ENCODE data around the gene SLC19A1.

Gene SLC19A1

DNA sequence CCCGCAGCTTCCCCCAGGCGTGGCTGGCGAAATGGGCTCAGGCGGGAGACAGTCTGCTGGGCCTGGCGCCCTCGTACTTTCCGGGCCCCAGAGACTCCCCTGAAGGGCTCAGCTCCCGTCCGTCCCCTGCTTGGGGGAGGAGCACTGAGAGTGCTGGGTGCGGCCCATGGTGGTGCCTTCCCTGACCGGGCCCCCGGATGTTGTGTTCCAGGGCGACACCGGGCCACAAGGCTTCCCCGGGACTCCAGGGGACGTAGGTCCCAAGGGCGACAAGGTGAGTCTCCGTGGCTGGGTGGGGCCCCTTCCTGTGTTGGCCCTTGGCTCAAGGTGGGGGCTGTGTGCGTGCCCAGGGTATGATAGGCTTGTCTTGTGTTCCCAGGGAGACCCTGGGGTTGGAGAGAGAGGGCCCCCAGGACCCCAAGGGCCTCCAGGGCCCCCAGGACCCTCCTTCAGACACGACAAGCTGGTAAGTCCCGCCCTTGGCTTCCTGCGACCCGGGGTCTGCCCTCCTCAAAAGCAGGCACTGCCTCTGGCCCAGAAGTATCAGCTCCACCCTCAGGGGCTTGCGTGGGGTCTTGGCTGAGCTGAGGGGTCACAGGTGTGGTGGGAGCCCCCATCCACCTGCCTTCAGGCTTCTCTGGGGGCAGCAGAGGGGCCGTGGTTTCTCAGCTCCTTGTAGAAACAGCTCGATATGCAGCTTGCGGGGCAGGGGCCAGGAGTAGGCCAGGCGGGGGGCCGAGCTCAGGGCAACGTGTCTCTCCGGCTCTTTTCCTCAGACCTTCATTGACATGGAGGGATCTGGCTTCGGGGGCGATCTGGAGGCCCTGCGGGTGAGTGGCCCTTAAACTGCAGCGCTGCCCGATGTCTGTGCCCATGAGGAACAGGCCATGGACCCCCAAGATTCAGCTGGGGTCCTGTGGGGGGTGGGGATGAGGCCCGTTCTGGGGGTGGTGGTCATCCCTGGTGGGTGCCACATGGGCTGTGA lies 62.3 kb downstream of the SLC19A1 start:
- H4K91ac ChIP-seq (ENCODE audit: low read length) = no peak overlapping the region
- no peak overlapping the region for H2BK120ac ChIP-seq (ENCODE audit: low read depth, low read length)
- WGBS = 97% methylated on average over 36 of the region's 37 CpGs

DNA sequence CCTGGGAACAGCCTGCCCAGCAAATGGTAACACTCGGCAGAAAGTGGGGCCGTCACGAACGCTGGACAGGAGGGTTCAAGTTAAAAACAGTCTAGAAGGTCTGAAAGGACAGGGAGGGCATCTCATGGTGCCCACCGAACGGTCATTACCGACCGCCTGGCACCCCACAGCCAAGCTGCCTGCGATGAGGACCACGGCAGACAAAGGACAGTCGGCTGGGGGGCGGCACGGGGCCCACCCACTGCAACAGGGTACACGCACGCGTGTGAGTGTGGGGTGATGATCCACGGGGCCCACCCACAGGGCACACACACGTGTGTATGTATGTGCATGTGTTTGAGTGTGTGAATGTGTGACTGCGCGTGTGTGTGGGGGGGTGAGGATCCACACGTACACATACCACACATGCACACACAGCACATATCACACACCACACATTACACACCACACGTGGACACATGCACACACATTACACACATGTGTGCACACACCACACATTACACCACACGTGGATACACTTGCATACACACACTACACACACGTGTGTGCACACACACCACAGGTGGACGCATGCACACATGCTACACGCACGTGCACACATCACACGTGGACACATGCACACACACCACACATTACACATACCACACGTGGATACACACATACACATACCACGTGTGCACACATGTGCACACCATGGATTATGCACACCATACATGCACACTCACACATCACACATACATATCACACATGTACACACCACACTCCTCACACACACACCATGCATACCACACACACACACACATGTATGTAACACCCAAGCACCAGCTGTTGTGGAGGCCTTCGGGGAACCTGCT lies 63.2 kb downstream of the SLC19A1 start:
- H3K14ac ChIP-seq (ENCODE audit: low read length in 2 of 2) = peak overlapping the region in 1 of 2 experiments; percentile 14
- no peak overlapping the region for H3K4ac ChIP-seq (ENCODE audit: low read depth in 1 of 2, low read length in 2 of 2)
- H3K18ac ChIP-seq (ENCODE audit: low read depth in 1 of 2, low read length in 2 of 2) = no peak overlapping the region
- H3K9ac ChIP-seq (ENCODE audit: low read length) = no peak overlapping the region
- peaks cover 46% of the 10 kb centered on the region for H3K79me1 ChIP-seq (replicated peaks; ENCODE audit: low read length, poor library complexity, severe bottlenecking)
- H3K27ac ChIP-seq (ENCODE audit: low read length, poor library complexity, severe bottlenecking) = no peak overlapping the region
- H2AFZ ChIP-seq (ENCODE audit: low read depth, low read length) = no peak overlapping the region
- H3K27me3 ChIP-seq (ENCODE audit: control insufficient read depth in 1 of 2, insufficient read depth in 1 of 2, low read length in 2 of 2) = no peaks in the 10 kb centered on the region
- no peak overlapping the region for H3K4me2 ChIP-seq (ENCODE audit: low read length, poor library complexity, severe bottlenecking)
- H2BK12ac ChIP-seq (ENCODE audit: low read length in 2 of 2) = no peak overlapping the region
- H2AK5ac ChIP-seq (ENCODE audit: low read length, severe bottlenecking) = no peak overlapping the region
- WGBS = 97% methylated on average over 29 of the region's 31 CpGs
- H3K9me3 ChIP-seq (ENCODE audit: control insufficient read depth, low read length) = no peaks in the 10 kb centered on the region
- H3K36me3 ChIP-seq (ENCODE audit: control insufficient read depth in 1 of 2, insufficient read depth in 2 of 2, low read depth in 1 of 2, low read length in 2 of 2) = peaks cover 64 to 97% of the 10 kb centered on the region in 2 experiments
- DNase-seq = no peak
- H2BK120ac ChIP-seq (ENCODE audit: low read depth, low read length) = no peak overlapping the region
- no peak overlapping the region for H2BK15ac ChIP-seq (ENCODE audit: low read depth, poor library complexity, severe bottlenecking)
- no peak overlapping the region for H3K4me3 ChIP-seq (ENCODE audit: insufficient read depth in 1 of 2, low read depth in 1 of 2, low read length in 2 of 2)
- H3K23ac ChIP-seq (ENCODE audit: low read length in 2 of 2) = no peak overlapping the region
- peak overlapping the region; percentile 56 for H4K91ac ChIP-seq (ENCODE audit: low read length)
- H4K8ac ChIP-seq (ENCODE audit: low read length) = peak overlapping the region; percentile 41
- peaks cover 7% of the 10 kb centered on the region for H3K4me1 ChIP-seq (ENCODE audit: control insufficient read depth, insufficient read depth, low read depth, low read length)
- H2BK5ac ChIP-seq (ENCODE audit: low read depth, low read length, poor library complexity, severe bottlenecking) = no peak overlapping the region

More for the DNA sequence above, 62.3 kb downstream of the SLC19A1 start:
- H3K9me3 ChIP-seq (ENCODE audit: control insufficient read depth, low read length) = no peaks in the 10 kb centered on the region
- no peaks in the 10 kb centered on the region for H3K27me3 ChIP-seq (ENCODE audit: control insufficient read depth in 1 of 2, insufficient read depth in 1 of 2, low read length in 2 of 2)
- no peak overlapping the region for H3K27ac ChIP-seq (ENCODE audit: low read length, poor library complexity, severe bottlenecking)
- no peak overlapping the region for H2BK5ac ChIP-seq (ENCODE audit: low read depth, low read length, poor library complexity, severe bottlenecking)
- DNase-seq = no peak
- no peak overlapping the region for H3K23ac ChIP-seq (ENCODE audit: low read length in 2 of 2)
- H3K79me1 ChIP-seq (replicated peaks; ENCODE audit: low read length, poor library complexity, severe bottlenecking) = peaks cover 42% of the 10 kb centered on the region
- H3K4me3 ChIP-seq (ENCODE audit: insufficient read depth in 1 of 2, low read depth in 1 of 2, low read length in 2 of 2) = no peak overlapping the region
- H3K36me3 ChIP-seq (ENCODE audit: control insufficient read depth in 1 of 2, insufficient read depth in 2 of 2, low read depth in 1 of 2, low read length in 2 of 2) = peaks cover 72 to 93% of the 10 kb centered on the region in 2 experiments
- H2BK15ac ChIP-seq (ENCODE audit: low read depth, poor library complexity, severe bottlenecking) = no peak overlapping the region
- no peak overlapping the region for H3K4me2 ChIP-seq (ENCODE audit: low read length, poor library complexity, severe bottlenecking)
- no peak overlapping the region for H3K14ac ChIP-seq (ENCODE audit: low read length in 2 of 2)
- no peak overlapping the region for H2BK12ac ChIP-seq (ENCODE audit: low read length in 2 of 2)
- peak overlapping the region; percentile 41 for H4K8ac ChIP-seq (ENCODE audit: low read length)
- peaks cover 2% of the 10 kb centered on the region for H3K4me1 ChIP-seq (ENCODE audit: control insufficient read depth, insufficient read depth, low read depth, low read length)
- no peak overlapping the region for H3K4ac ChIP-seq (ENCODE audit: low read depth in 1 of 2, low read length in 2 of 2)
- no peak overlapping the region for H2AFZ ChIP-seq (ENCODE audit: low read depth, low read length)
- H3K18ac ChIP-seq (ENCODE audit: low read depth in 1 of 2, low read length in 2 of 2) = no peak overlapping the region
- H2AK5ac ChIP-seq (ENCODE audit: low read length, severe bottlenecking) = no peak overlapping the region
- H3K9ac ChIP-seq (ENCODE audit: low read length) = no peak overlapping the region

DNA sequence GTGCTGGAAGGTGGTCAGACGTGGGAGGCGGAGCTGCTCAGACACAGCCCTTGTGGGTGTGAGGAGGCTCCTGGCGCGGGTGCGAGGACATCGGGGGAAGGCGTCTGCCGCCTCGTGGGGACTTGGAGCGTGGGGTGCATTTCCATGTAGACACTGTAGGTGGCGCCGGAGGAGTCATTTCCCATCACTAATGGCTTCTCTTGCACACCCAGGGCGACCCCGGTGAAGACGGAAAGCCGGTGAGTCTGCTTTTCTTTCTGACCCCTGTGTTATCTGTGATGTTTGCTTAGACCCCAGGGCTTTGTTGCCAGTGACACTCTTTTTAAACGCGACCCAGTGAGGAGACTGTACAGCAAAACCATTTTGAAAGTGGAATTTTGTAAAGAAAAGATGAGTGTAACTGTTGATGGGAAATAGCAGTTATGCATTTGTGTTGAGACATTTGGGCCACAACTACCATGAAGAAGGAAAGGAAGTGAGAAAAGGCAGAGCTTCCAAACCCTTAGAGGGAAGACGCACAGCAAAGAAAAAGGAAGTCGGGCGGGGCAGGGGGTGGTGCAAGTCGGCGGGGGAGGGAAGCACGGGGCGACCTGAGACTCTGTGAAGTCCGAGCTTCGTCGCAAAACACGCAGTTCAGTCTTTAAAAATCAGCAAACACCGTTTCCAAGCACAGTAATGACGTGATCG lies 64.0 kb downstream of the SLC19A1 start:
- Histone ChIP-seq H3K9me3 (ENCODE audit: control insufficient read depth, low read length) (no peaks in the 10 kb centered on the region), H3K27me3 (ENCODE audit: control insufficient read depth in 1 of 2, insufficient read depth in 1 of 2, low read length in 2 of 2) (no peaks in the 10 kb centered on the region), H3K9ac (ENCODE audit: low read length) (no peak overlapping the region), H3K4me1 (ENCODE audit: control insufficient read depth, insufficient read depth, low read depth, low read length) (peaks cover 11% of the 10 kb centered on the region), H3K18ac (ENCODE audit: low read depth in 1 of 2, low read length in 2 of 2) (no peak overlapping the region), H3K23ac (ENCODE audit: low read length in 2 of 2) (no peak overlapping the region), H3K14ac (ENCODE audit: low read length in 2 of 2) (no peak overlapping the region), H2AK5ac (ENCODE audit: low read length, severe bottlenecking) (no peak overlapping the region), H3K36me3 (ENCODE audit: control insufficient read depth in 1 of 2, insufficient read depth in 2 of 2, low read depth in 1 of 2, low read length in 2 of 2) (peaks cover 56 to 97% of the 10 kb centered on the region in 2 experiments), H3K27ac (ENCODE audit: low read length, poor library complexity, severe bottlenecking) (no peak overlapping the region), H2AFZ (ENCODE audit: low read depth, low read length) (no peak overlapping the region), H2BK5ac (ENCODE audit: low read depth, low read length, poor library complexity, severe bottlenecking) (no peak overlapping the region), H4K91ac (ENCODE audit: low read length) (no peak overlapping the region), H2BK120ac (ENCODE audit: low read depth, low read length) (no peak overlapping the region), H4K8ac (ENCODE audit: low read length) (peak overlapping the region; percentile 1), H2BK12ac (ENCODE audit: low read length in 2 of 2) (peak overlapping the region in 1 of 2 experiments; percentile 21), H3K79me1 (replicated peaks; ENCODE audit: low read length, poor library complexity, severe bottlenecking) (peaks cover 46% of the 10 kb centered on the region), H3K4me3 (ENCODE audit: insufficient read depth in 1 of 2, low read depth in 1 of 2, low read length in 2 of 2) (peak overlapping the region in 1 of 2 experiments; percentile 8), H3K4me2 (ENCODE audit: low read length, poor library complexity, severe bottlenecking) (no peak overlapping the region), H2BK15ac (ENCODE audit: low read depth, poor library complexity, severe bottlenecking) (no peak overlapping the region), H3K4ac (ENCODE audit: low read depth in 1 of 2, low read length in 2 of 2) (no peak overlapping the region)
- peak; percentile 68 for DNase-seq
- 70% methylated on average over 28 of the region's 32 CpGs for WGBS

Measured in mesenchymal stem cell (in vitro differentiated cells and primary cell).